HG02852 (cell line): ENCODE data around the gene TMEM255A.

Experiments used
- ATAC-seq: cut with Tn5 transposase; IDR thresholded peaks from one replicate; pipeline ENCODE4 v1.9.1; 2021; ENCODE audit warnings: mild to moderate bottlenecking, moderate library complexity; ENCODE audit not compliant: unreplicated experiment

TMEM255A gene

DNA sequence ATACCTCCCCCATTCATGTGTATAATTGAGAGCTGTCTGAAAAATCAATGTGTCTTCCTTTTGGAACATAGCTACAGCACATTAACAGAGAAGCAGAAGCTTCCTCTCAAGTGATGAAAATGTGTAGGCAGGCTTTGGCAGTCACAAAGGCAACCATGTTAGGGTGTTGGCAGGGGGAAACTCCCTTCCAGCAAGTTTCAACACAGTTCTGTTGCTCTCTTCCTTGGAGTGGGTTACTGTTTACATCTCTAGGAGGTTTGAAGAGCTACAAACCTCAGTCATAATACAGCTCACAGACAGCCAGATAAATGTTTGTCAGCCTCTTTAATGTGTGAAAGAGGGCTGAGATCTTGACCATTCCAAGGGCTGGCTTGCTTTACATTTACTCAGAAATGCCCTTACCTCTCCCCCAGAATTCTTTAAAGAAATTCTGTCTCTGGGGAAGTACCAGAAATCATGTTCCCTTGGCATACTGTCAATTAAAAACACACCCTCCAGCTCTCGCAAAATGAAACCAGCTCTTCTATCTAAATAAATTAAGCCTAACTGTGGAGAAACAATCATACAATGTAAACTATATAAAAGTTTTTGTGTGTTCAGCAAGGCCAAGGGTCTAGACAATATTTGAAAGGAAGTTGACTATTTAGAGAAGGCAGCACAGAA, 41.8 kb downstream of the TMEM255A start:
- ATAC-seq: no peak

DNA sequence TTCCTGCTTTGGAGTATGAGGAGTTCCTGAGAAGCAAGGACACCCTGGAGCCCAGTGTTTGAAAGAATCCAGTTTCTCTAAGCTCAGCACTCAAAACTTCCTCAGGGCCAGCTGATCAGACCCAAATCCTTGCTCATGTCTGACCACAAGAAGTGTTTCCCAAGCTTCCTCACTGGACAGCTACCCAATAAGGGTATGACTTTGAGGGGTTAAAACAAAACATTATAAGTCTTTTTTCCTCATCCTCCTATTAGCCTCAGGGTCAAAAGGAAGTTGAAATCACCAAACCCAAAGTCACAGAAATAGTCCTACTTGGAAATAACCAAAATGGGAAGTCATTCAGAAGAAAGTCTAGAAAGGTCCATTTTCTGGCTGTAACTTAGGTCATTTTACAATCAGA, 46.9 kb downstream of the TMEM255A start:
- ATAC-seq: no peak

DNA sequence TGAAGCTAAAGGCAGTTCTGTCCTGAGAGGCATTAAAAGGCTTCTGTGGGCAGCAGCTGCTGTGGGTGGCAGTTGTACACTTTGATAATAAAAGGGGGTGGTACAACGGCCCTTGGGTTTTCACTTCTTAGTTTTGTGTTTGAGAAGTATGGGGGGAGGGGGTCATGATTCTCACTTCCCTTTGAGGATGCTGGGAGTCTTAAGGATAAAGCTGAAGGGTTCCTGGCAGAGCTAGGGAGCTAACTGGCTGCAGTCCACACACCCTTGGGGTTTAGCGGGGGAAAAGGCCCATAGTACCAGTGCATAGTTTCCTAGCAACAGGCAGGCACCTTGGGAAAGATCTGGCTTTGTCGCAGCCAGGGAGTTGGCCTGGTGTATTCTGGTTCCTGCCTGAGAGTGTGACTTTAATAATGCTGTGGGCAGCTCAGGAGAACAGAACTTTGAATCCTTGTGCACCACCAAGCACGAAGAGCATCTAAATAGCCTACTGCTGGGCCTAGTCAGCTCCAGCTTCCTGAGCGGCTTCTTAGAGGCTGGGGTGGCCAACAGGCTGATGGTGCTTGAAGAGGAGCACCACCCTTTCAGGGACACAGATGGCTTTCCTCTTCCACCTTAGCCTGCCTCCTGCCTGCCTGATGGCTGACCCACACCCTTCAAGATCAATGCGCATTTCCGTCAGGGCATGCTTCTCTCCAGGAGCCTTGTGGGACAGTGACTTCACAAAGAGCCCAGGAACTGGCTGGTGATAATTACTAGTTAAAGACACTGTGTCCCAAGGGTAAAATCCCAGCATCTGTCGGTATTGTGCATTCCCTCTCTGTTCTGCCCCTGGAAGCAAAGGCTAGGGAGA, 48.2 kb downstream of the TMEM255A start:
- no peak for ATAC-seq

DNA sequence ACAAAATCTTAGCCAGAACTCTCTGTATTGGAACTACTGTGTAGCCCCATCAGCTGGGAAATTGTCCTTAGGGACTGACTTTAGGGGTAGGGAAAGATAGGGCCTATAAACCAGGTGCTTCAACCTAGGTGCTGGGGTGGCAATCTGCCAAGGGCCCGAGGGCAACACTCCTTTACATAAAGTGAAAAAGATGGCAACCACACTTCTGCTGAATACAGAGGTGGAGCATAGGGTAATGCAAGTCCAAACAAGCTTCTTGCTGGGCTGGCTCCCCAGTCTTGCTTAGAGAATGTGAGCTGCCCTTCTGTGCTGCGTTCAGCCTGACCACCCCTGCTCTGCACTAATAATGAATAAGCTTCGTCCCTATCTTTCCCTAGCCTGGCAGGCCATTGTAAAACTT, 50.9 kb downstream of the TMEM255A start:
- ATAC-seq: no peak

DNA sequence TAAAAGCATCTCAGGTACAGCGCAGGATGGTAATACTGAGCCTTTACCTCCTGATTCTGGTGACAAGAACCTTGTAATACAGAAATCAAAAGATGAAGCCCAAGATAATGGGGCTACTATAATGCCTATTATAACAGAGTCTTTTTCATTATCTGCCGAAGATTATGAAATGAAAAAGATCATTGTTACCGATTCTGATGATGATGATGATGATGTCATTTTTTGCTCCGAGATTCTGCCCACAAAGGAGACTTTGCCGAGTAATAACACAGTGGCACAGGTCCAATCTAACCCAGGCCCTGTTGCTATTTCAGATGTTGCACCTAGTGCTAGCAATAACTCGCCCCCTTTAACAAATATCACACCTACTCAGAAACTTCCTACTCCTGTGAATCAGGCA, 57.5 kb downstream of the TMEM255A start:
- ATAC-seq: no peak

DNA sequence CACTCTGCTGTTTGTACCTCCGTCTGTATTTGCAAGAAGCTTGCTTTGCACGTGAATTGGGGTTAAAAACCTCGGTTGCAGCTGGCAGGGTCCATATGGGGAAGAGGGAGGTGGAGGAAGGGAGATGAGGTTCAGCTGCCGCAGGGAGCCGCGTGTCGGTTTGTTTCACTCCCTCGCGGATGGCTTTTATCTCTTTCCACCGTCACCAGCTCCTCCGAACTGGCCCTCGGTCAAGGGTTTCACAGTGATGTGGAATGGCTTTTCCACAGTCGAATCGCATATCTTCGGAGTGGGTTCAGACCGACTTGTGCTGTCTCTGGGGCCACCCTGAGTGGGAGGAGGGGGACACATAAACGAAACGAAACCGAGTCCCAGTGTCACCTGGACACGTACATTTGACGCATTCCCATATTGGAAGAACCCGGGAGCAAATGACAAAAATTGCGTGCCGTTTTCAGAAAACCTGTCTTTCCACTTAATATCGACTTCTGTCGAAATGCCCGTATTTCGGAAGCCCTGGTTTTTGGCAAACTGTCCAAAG, 59.7 kb downstream of the TMEM255A start:
- ATAC-seq: no peak

DNA sequence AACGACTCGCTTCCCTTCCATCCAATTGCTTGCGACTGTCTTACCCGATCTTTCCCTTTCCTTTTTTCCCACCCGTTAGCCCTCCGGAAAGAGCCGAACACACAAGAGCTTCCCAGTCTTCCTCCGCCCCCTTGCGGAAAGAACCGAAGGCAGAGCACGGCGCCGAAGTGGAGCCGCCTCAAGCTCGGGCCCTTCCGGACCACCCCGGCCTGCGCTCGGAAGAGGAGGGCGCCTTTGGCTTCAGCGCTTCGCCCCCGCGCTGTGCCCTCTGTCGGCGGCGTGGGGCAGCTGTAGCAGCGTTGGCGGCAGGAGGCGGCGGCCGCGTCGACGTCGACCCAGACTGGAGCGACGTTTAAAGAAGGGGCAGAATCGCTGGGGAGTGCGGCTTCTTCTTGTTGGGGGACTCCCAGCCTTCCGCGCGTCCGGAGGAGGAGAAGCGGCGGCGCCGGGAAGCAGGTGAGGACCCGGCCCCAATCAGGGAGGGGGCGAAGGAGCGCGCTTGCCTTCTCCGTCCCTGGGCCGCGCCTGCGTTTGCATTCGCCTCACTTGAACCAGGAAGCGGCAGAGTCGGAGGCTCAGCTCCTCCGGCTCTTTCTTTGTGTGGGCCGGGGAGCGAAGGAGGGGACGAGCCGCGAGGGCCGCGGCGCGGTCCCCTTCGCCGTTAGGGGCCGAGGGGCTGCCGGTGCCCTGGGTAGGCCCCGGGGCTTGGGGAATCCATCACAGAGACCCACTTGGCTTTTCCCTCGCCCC, 60.6 kb downstream of the TMEM255A start, which contains the start of gene ZBTB33:
TSS of gene ZBTB33 (plus strand) at position 291 of the 750 bp plus-strand sequence. CDS start 2,604 bp downstream, outside the sequence.
- ATAC-seq: peak; percentile 94

DNA sequence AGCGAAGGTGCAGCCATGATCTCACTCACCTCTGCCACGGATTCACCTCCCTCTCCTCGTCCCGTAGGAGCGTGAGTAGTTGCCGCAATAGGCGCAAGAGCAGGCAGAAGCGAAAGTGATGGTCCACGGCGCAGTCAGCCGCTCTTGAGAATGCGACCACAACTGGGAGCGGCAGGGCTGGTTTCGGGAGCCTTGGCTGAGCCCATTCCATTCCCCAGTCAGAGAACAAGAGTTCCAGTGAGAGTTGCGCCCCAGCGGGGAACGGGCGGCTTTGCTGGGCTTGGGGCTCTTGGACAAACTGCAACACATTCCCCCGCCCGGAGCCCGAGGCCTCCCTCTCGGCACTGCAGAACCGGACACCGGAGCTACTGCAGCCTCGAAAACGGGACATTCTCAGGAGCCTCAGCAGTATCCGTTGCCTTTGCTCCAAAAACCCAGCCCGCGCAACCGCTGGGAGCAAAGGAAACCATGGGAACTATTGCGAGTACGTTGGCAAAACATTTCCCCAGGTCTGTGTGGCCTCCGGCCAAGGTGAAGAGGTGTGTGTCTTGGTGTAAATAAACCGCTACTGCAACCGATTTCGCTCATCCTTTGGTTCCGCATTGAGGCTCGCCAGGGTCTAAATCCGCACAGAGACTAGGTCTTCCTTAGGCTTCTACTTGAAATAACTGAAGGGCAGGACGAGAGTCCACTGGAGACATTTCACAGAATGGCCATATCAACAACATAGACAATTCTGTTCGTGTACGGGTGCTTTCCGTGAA, 66.3 kb downstream of the TMEM255A start:
- peak; percentile 72 for ATAC-seq

DNA sequence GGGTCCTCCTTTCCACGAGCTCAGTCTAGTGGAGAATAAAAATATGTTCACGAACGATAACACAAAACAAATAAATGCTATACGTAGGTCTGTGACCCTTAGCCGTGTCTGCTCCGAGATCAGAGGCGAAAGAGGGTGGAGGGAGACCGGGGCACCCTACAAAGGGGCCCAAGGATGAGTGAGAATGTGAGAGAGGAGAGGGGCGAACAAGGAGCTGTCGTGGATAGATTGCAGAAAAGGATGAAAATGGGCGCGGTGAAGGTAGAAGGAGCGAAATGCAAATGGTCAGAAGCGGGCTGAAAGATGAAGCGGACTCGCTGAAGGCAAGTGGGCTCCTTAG, 66.9 kb downstream of the TMEM255A start:
- no peak for ATAC-seq

DNA sequence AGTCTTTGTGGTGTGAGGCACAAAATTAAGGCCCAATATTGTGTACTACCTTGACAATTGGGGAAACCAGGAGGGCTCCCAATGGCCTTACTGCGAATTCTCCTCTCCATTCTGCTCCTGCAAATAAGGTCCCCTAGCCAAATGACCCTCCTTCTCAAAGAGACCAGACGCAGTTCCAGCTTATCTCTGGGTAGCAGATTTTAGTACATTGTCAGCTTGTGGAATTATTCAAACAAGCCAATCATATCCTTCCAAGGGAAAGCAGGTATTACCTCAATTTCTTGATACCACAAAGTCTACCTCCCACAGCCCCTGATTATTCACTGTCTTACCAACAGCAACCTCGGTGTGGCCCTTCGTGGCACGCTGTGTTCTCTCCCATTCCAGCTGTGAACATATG, 68.4 kb downstream of the TMEM255A start:
- no peak for ATAC-seq

DNA sequence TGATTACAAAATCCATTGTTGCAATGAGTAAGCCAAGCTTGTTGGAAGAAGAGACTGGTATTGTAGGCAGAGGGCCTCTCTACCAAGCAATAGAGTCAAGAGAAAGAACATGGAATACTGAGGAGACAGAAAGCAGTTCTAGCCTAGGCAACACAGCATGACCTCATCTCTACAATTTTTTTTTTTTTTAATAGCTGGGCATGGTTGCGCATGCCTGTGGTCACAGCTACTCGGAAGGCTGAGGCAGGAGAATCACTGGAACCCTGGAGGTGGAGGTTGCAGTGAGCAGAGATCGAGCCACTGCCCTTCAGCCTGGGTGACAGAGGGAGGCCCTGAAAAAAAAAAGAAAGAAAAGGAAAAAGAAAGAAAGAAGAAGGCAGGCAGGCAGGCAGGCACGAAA, 72.3 kb downstream of the TMEM255A start:
- no peak for ATAC-seq

DNA sequence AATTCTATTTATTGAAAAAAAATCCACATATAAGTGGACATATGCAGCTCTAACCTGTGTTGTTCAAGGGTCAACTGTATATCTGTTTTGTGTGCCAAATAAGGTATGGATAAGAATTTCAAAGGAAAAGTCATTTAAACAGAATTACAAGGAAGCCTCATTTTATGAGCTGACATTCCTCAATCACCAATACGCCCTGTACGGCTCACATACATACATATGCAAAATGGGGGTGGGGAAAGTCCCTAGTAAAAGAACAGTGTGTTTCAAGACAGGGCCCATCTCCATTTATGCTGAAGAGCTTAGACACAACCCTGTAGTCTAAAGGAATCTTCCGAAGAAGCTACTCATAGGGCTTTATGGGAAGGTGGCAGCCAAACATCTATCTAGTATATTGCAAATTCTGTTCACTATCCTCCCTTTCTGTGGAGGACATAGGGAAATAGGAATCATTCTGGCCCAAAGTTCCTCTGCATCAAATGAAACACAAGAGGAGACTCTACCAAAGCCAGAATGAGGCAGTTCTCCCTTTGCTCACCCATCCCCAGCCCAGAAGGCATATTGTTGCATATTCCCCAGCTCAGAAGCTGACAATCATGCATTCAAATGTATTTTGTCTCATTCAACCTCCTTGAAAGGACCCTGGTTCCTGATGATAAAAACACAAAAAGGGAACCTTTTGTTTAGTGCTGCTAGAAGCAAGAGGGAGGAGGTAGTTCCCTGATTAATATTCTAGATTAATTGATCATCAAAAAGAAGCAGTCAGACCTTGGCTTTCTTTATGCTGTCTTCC, 74.4 kb downstream of the TMEM255A start:
- ATAC-seq: no peak

DNA sequence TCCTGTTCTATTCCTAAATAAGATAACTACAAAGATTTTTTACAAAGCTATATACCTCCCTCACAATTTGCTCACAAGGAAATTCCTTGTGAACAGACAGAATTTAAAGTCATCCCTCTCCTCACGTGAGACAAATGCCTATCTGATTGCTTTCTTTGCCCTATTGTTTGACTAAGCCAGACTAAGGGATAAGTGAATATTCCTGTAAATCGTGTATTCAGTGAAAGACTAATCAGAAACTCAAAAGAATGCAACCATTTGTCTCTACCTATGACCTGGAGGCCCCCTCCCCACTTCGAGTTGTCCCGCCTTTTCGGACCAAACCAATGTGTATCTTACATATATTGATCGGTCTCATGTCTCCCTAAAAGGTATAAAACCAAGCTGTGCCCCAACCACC, 76.0 kb downstream of the TMEM255A start:
- ATAC-seq: no peak

DNA sequence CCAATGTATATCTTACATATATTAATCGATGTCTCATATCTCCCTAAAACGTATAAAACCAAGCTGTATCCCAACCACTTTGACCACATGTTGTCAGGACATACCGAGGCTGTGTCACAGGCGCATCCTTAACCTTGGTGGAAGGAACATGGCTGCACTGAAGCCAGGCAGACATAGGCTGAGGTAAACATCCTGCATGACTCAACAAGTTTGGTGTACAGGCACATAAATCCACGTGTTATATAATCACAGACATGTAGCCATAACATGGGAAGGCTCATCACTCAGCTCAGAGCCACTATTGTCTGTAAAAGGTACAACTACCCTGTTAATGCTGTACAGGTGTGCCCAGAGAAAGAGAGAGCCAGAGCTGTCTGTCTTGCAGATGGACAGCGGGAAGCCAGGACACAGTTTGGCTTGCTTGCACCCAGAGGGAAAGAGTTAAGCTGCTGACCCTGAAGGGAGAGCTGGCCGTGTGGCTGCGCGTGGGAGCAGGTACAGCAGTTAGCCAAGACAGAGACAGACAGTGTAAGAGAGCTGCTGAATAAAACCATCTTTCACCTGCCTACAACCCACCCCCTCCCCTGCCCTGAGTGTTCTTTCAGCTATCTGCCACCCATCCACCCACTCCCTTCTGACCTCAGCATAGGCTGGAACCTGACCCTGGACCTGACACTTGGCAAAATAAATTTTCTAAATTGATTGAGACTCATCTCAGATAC, 82.9 kb downstream of the TMEM255A start:
- no peak for ATAC-seq

DNA sequence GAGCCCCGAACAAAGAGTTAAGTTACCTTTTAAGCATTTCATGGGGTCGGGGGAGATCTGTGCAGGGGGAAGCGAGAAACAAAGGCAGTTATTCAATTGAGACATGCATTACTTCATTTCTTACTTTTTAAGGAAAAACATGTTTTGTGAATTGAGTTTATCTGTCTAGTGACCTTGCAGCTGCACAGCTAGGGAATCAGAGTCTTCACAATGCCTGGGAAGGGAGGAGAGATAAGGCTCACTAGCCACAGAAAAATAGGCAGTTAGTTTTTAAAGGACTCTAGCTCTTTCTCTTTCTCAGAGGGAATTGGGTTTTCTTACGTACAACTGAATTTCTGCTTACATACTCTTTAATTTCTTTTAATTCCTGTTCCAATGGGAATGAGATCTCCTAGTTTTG, 86.9 kb downstream of the TMEM255A start:
- ATAC-seq: no peak

DNA sequence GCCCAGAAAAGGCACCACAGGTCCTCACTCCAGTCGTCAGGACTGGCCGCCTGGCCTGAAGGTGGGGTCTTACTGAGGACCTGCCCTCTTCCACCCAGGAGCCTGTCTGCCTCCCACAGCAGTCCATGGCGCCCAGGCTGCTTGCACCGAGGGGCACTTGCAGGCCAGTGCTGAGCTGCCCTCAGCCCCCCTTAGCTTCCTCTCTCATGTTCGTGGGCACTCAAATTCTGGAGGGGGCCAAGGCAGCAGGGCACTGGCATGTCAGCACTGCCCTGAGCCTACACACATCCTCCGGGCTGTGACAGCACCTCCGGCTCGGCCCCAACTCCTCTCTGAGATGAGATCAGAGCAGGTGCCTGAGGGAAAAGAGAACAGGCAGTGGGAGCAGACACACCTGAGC, 87.9 kb downstream of the TMEM255A start:
- ATAC-seq: no peak

DNA sequence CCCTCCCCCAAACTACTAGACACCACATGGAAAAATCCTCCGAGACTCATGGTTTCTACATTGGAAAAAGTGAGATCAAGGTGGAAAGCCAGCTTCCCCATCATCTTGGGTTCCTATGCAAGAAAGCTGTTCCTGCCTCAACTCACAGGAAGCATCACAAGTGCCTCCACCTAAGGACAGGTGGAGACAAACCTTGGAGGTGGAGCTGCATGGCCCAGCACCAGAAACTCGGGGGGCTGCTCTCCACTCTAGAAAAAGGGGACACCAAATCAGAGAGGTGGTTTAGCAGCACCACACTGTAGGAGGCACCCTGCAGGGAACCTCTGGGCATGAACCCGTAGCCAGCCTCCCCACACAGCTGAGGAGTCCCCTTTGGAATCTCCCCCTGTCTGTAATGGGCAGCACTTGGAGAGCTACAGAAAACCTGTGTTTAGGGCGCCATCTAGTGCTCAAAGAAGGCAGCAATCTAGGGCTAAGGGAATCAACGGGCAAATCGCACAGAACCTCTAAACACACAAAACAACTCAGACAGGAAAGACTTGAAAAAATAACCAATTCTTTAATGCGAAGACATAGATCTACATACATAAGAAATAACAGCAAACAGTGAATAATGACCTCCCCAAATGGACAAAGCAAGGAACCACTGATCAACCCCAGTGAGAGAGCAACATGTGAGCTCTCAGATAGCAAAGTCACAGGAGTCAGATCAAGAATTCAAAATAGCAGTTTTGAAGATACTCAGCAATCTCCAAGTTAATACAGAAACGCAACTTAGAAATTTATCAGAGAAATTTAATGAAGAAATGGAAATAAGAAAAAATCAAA, 97.6 kb downstream of the TMEM255A start:
- ATAC-seq: peak; percentile 90
